HFF-Myc (cell line): ENCODE results near the gene SFI1.
"Not testable (repeated sequence)": the region's sequence is repeated elsewhere in the genome, so short reads cannot be mapped to it uniquely, and the experiment has no call there.

Experiments used
- DNase-seq: peaks from one replicate; pipeline ENCODE4 v3.0.0-alpha.2; 2011; ENCODE audit warnings: low read depth; ENCODE audit errors: extremely low read depth
- H3K4me3 ChIP-seq: replicated peaks from 2 replicates; pipeline ENCODE4 v1.5.1; 2011; ENCODE audit warnings: low read depth, mild to moderate bottlenecking, control low read depth, low read length
- TF ChIP-seq, protein P1 (sequence below): IDR thresholded peaks from 2 replicates; pipeline ENCODE4 v1.5.1; 2012; ENCODE audit warnings: mild to moderate bottlenecking, low read depth, low read length, control low read depth; ENCODE audit errors: missing control alignments

The SFI1 gene

DNA sequence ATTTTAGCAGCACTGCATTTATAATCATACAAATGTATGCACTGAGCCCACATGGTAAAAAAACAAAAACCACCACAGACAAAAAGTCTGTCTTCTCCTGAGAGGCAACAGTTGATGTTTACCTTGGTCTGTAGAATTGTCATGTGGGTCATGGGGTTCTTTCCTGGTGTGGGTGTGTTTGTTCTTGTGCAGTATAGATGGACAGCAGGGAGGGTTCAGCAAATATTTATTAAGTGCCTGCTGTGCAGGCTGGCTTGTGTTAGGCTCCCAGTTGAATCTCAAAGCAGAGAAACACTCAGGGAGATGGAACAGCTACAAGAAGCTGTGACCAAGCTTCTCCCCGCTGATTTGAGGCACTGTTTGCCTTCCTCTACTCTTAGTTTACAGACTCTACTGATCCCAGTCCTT, 83.5 kb downstream of the SFI1 start:
- H3K4me3 ChIP-seq: no peak overlapping the region
- no peak for DNase-seq
- TF ChIP-seq, protein P1, sequence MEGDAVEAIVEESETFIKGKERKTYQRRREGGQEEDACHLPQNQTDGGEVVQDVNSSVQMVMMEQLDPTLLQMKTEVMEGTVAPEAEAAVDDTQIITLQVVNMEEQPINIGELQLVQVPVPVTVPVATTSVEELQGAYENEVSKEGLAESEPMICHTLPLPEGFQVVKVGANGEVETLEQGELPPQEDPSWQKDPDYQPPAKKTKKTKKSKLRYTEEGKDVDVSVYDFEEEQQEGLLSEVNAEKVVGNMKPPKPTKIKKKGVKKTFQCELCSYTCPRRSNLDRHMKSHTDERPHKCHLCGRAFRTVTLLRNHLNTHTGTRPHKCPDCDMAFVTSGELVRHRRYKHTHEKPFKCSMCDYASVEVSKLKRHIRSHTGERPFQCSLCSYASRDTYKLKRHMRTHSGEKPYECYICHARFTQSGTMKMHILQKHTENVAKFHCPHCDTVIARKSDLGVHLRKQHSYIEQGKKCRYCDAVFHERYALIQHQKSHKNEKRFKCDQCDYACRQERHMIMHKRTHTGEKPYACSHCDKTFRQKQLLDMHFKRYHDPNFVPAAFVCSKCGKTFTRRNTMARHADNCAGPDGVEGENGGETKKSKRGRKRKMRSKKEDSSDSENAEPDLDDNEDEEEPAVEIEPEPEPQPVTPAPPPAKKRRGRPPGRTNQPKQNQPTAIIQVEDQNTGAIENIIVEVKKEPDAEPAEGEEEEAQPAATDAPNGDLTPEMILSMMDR: no peak

DNA sequence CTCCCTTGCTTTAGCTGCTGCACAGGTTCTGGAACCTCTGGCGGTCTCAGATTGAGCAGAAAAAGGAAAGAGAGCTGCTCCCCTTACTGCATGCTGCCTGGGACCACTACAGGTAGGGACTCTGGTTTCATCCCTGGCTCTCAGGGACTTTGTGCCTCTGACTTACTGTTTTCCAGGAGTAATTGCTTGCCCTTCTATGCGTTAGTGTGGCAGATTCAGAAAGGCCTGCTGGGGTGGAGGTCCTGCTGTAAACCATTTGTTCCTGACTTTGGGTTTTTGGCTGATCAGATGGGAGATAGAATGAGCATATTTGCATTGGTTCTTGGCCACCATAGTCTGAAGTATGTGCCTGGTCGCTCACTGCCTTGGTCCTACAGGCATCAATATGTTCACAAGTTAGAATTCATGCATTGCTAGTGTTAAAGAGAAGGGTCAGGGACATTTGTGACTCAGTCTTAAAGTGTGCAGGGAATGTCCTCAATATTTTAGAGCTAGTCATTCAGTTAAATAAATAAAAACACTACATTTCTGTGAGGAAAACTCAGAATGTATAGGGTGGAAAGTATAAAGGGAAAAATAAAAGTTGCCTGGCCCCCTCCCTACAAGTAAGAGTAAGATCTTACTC, 87.6 kb downstream of the SFI1 start:
- DNase-seq: no peak
- TF ChIP-seq, protein P1: no peak
- no peak overlapping the region for H3K4me3 ChIP-seq

DNA sequence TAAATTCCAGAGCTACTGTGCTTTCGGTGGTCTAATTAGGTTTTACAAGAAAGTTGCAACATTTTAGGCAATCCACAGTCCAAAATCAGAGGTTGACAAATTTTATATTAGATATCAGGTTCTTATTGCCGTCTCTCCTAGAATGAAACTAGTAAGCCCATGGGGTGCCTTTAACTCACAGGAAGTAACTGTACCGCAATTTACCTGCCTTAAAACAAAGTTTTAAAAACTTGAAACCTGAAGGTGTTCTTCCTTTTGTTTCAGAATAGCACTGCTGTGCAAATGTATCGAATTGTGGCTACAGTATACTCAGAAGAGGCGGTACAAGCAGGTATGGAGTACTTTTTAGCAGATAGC, 88.4 kb downstream of the SFI1 start:
- DNase-seq: no peak
- TF ChIP-seq, protein P1: no peak
- no peak overlapping the region for H3K4me3 ChIP-seq

DNA sequence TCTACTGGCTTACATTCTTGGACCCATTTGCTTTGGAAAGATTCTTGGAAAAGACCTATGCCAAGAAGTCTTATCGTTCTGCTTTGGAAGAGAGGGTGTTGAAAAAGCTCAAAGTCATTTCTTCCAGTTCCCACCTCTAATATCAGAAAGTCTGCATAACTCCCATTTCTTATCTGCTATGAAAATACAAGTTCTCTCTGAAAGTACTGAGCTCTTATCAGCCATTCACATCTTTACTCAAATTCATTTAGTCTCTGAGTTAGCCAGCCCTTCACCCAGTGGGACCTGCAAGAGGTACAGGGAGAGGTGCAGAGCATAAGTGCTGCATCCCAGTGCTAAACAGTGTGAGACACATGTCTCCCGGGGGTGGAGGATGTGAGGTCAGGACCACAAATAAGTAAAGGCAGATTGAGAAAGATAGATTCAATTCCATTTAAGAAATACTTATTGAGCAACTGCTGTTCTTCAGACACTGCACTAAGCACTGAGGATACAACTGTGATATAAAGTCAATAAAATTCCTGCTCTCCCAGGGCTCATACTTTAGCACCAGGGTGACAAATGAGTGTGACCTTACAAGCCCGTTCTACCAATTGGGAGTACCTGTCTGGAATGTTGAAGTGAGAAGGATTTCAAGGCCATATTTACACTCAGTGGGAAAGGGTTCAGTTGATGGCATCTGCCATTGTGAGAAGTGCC, 89.0 kb downstream of the SFI1 start:
- H3K4me3 ChIP-seq: no peak overlapping the region
- TF ChIP-seq, protein P1: no peak
- DNase-seq: no peak

DNA sequence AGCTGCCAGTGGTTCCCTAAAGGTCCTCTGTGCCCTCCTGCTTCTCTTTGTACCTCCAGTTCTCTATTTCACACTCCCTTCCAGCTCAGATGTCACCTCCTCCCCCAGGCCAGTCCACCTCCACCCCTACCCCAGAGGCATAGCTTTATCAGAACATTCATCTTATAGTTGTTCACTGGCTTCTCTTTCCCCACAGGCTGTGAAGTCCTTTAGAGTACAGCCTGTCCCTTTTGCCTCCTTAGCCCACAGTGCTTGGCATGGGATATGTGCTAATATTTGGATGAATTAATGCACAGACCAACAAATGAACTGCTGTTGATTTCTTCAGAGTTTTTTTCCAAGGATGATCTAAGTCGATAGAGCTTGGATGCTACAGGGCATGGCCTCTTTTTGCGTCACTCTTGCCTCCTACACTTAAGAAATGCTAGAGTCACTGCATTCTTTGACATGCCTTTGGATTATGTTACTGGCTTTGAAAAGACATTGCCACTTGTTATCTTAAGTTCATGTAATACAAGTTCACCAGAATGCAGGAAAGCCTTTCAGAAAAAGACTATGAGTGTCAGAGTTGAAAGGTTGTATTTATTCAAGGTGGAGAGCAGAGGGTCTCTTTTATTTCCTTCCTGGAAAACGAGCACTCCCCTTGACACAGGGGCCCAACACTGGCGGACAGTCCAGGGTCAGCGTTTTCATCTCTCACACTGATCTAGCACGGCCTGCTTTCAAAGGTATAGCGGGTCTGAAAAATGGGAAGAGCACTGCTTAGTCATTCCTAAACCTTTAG, 90.0 kb downstream of the SFI1 start:
- H3K4me3 ChIP-seq: no peak overlapping the region
- TF ChIP-seq, protein P1: no peak
- DNase-seq: no peak

DNA sequence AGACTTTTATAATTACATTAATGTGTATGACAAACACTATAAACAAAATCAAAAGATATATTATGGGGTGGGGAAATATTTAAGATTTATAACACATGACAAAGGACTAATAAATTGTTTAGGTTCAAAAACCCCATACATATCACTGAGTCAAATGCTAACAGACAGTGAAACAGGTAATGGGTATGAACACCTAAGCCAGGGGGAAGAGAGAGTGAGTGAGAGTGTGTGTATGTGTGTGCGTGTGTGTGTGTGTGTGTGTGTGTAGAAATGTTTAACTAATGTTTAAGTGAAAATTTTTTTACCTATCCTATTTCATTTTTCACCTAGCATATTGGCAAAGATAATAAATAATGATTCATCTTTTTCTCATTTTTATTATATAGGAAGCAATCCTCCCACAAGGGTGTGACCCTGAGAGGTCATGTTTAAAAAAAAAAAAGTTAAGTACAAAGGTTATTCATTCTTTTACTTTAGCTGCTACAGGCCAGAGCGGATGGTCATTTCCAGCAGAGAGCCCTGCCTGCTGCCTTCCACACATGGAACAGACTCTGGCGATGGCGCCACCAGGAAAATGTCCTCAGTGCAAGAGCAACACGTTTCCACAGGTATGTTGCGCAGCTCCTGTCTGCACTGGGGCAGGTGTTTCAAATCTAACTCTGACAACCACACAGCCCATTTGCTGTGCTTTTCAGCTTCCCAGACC, 92.8 kb downstream of the SFI1 start:
- no peak overlapping the region for H3K4me3 ChIP-seq
- no peak for DNase-seq
- TF ChIP-seq, protein P1: no peak

DNA sequence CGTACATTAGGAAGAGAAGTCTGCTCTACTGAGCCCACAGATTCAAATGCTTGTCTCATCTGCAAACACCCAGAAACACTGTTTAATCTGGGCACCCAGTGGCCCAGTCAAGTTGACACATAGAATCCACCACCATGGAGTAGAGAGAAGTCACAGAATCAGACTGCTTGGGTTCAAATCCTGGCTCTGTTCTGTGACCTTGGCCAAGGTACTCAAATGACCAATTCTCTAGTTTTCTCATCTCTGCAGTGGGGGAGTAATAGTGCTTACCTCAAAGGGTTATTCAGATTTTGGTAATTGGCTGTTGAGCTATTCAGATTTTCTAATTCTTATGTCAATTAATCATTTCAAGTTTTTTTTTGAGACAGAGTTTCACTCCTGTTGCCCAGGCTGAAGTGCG, 93.8 kb downstream of the SFI1 start:
- not testable (repeated sequence) for H3K4me3 ChIP-seq, DNase-seq
